Type B pancreatic cell (in vitro differentiated cells): ENCODE results near the gene NRG4. TPM values are rescaled to one million over a fixed set of nuclear protein-coding genes. Genes with fewer than 3 reads are reported as not detected.

ENCODE experiments used
- DNase-seq: peaks from one replicate; pipeline ENCODE4 v3.0.0; 2021; ENCODE audit warnings: mixed read lengths; ENCODE audit not compliant: unreplicated experiment; ENCODE audit errors: extremely low spot score
- H3K27ac Mint-ChIP-seq: 2 replicates; pipeline ENCODE4 v1.8.0; 2021; ENCODE audit warnings: mild to moderate bottlenecking, mixed read lengths
- H3K27me3 Mint-ChIP-seq: 2 replicates; pipeline ENCODE4 v1.8.0; 2021; ENCODE audit warnings: mixed read lengths
- H3K36me3 Mint-ChIP-seq: 2 replicates; pipeline ENCODE4 v1.8.0; 2021; ENCODE audit warnings: mixed read lengths
- H3K4me1 Mint-ChIP-seq: one replicate; pipeline ENCODE4 v1.8.0; 2021; ENCODE audit warnings: mixed read lengths; ENCODE audit not compliant: unreplicated experiment
- H3K4me3 Mint-ChIP-seq: 2 replicates; pipeline ENCODE4 v1.8.0; 2021; ENCODE audit warnings: mild to moderate bottlenecking, mixed read lengths
- H3K9me3 Mint-ChIP-seq: 2 replicates; pipeline ENCODE4 v1.8.0; 2021; ENCODE audit warnings: mixed read lengths
- total RNA-seq: library from RNA; stranded (reverse); gene quantifications from 2 replicates; pipeline ENCODE4 v1.2.1, GENCODE V29; 2021; ENCODE audit warnings: low replicate concordance
- TF ChIP-seq, protein P1 (sequence below): fragments of 200-600 bp; sonication (generic); conservative IDR thresholded peaks from 2 replicates; pipeline ENCODE4 v1.5.0; 2021; ENCODE audit warnings: antibody characterized with exemption, mild to moderate bottlenecking

Gene NRG4
- total RNA-seq, 1 donor from 2014 or later, result 2.4 TPM

DNA sequence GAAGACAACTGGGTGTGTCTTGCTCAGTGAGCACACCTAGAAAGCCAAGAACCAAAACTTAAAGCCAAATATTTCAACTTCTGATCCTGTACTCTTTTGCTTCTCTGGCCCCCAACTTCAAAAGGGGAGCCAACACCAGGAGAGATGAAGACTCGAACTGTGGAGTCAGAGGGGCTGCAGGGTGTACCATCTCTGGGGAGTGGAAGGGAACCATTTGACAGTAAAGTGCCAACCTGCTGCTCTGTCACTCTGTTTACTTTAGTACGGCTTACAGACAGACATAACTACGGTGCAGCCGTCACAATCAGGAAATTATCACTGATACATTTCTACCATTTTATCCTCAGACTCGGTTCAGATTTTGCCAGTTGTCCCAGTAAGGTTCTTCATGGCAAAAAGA is 107.0 kb downstream of the NRG4 start:
- TF ChIP-seq, protein P1, sequence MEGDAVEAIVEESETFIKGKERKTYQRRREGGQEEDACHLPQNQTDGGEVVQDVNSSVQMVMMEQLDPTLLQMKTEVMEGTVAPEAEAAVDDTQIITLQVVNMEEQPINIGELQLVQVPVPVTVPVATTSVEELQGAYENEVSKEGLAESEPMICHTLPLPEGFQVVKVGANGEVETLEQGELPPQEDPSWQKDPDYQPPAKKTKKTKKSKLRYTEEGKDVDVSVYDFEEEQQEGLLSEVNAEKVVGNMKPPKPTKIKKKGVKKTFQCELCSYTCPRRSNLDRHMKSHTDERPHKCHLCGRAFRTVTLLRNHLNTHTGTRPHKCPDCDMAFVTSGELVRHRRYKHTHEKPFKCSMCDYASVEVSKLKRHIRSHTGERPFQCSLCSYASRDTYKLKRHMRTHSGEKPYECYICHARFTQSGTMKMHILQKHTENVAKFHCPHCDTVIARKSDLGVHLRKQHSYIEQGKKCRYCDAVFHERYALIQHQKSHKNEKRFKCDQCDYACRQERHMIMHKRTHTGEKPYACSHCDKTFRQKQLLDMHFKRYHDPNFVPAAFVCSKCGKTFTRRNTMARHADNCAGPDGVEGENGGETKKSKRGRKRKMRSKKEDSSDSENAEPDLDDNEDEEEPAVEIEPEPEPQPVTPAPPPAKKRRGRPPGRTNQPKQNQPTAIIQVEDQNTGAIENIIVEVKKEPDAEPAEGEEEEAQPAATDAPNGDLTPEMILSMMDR, result no peak
- peak overlapping the region; percentile 57 for H3K27ac Mint-ChIP-seq
- no peaks in the 10 kb centered on the region for H3K27me3 Mint-ChIP-seq
- H3K9me3 Mint-ChIP-seq, result no peaks in the 10 kb centered on the region
- H3K4me3 Mint-ChIP-seq, result peak overlapping the region; percentile 100
- H3K4me1 Mint-ChIP-seq, result peaks cover 21% of the 10 kb centered on the region
- H3K36me3 Mint-ChIP-seq, result peaks cover 27% of the 10 kb centered on the region
- no peak for DNase-seq

DNA sequence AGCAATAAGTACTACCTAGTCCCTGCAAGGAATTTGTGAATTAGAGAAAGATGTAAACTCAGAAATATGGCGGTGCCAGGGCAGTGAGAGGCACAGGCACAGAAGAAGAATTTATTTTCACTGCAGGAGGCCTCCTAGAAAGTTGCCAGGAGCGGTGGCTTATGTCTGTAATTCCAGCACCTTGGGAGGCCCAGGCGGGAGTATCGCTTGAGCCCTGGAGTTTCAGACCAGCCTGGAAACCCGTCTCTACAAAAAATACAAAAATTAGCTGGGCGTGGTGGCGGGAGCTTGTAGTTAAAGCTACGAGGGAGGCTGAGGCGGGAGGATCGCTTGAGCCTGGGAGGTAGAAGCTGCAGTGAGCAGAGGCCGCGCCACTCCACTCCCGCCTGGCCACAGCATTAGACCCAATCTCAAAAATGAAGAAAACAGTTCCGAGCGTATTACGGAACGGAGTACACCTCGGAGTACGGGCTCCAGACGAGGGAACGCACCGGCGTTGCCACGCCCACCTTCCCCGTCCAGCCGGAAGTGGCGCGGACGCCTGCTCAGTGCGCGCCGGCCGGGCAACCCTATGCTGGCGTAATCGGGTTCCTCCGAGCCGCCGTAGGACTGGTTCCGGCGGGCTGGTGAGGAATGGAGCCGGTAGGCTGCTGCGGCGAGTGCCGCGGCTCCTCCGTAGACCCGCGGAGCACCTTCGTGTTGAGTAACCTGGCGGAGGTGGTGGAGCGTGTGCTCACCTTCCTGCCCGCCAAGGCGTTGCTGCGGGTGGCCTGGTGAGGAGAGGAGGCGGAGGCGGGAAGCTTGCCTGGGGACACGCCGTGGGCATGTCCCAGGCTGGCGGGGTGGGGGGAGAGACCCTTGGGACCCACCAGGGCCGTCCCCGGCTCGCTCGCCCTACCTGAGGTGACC is 108.6 kb downstream of the NRG4 start, which contains the start of gene FBXO22:
Gene FBXO22 (plus strand): TSS at position 548 of the 909 bp plus-strand sequence. CDS start 86 bp downstream, at position 634.
- TF ChIP-seq, protein P1, result no peak
- Mint-ChIP-seq H3K9me3 (no peaks in the 10 kb centered on the region), H3K27me3 (no peaks in the 10 kb centered on the region), H3K27ac (peak within 1 kb of the TSS; percentile 98), H3K4me3 (peak within 1 kb of the TSS; percentile 100), H3K36me3 (peaks cover 12% of the 10 kb centered on the region), H3K4me1 (peaks cover 15% of the 10 kb centered on the region)
- DNase-seq, result peak; percentile 94

DNA sequence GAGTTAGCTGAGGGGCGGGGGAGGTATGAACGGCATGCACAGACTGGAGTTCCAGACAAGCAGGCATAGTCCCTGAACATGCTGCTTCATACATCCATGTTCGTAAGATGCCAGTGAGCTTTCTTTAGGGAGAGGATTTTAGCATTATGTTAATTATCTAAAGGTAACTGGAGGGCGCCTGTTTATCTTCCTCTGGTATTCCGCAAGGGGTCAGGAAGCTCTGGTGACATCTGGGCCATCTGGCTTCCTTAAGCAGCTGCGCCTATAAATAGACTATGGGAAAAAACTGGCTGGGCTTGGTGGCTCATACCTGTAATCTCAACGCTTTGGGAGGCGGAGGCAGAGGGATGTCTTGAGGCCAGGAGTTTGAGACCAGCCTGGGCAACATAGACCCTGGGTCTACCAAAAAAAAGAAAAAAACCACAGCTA is 110.1 kb downstream of the NRG4 start:
- Mint-ChIP-seq H3K4me1 (peaks cover 15% of the 10 kb centered on the region), H3K36me3 (peaks cover 12% of the 10 kb centered on the region), H3K27me3 (no peaks in the 10 kb centered on the region), H3K4me3 (peak overlapping the region; percentile 85), H3K9me3 (no peaks in the 10 kb centered on the region), H3K27ac (peak overlapping the region; percentile 98)
- no peak for DNase-seq
- TF ChIP-seq, protein P1, result no peak

DNA sequence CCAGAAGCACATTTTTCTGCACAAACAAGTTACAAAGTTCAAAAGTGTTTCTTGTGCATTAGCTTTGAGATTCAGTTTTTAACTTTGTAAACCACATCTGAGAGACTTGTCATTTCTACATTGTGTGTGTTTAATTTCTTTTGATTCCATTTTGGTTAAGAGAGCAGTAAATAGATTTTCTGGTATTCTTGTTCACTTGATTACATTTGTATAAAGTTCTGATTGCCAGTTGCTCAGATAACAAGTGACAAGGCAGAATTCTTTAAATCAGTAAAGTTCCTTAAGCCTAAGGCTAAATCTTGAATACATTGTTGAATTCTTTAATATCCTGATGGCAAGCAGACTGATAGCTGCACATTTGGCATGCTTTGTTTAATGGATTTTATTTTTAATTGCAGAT is 111.6 kb downstream of the NRG4 start:
- no peaks in the 10 kb centered on the region for H3K27me3 Mint-ChIP-seq
- DNase-seq, result no peak
- TF ChIP-seq, protein P1, result no peak
- H3K27ac Mint-ChIP-seq, result no peak overlapping the region
- H3K4me1 Mint-ChIP-seq, result peaks cover 15% of the 10 kb centered on the region
- no peaks in the 10 kb centered on the region for H3K9me3 Mint-ChIP-seq
- peaks cover 12% of the 10 kb centered on the region for H3K36me3 Mint-ChIP-seq
- H3K4me3 Mint-ChIP-seq, result no peak overlapping the region

DNA sequence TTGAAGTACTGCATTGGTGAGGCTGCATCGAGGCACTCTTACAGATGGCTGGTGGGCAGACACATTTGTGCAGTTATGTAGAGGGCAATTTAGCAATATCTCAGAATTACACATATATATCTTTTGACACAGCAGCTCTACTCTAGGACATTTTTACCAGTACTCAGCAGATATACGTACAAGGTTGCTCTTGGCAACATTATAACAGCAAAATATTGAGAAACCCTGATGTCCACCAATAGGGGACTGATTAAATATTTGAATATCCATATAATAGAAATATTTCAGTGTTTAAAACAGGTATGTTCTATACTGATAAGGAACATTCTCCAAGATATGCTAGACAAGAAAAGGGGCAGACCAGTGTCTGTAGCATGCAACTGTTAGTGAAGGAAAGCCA is 116.5 kb downstream of the NRG4 start:
- Mint-ChIP-seq H3K27me3 (no peaks in the 10 kb centered on the region), H3K4me3 (no peak overlapping the region), H3K9me3 (no peaks in the 10 kb centered on the region), H3K36me3 (peaks cover under 1% of the 10 kb centered on the region), H3K4me1 (no peaks in the 10 kb centered on the region), H3K27ac (no peak overlapping the region)
- DNase-seq, result no peak
- TF ChIP-seq, protein P1, result no peak
